H9 (cell line): ENCODE measurements around the gene SYNPO2. TPM values are rescaled to one million over a fixed set of nuclear protein-coding genes. Genes with fewer than 3 reads are reported as not detected.

ENCODE experiments used
- DNase-seq: peaks from one replicate; pipeline ENCODE4 v3.0.0-alpha.2; 2017
- H2AFZ ChIP-seq: one replicate; pipeline ENCODE4 v1.6.1; 2013; ENCODE audit warnings: mild to moderate bottlenecking, low read length, control low read depth, moderate library complexity
- H2AK5ac ChIP-seq: 2 replicates; pipeline ENCODE4 v1.6.1; 2013; ENCODE audit warnings: low read length, control low read depth, mixed read lengths; ENCODE audit not compliant: insufficient read length
- H2BK120ac ChIP-seq: one replicate; pipeline ENCODE4 v1.6.1; 2013; ENCODE audit warnings: low read depth, mild to moderate bottlenecking, low read length, control low read depth, inconsistent platforms; ENCODE audit not compliant: poor library complexity, severe bottlenecking
- H2BK12ac ChIP-seq: 2 replicates; pipeline ENCODE4 v1.6.1; 2013; ENCODE audit warnings: low read length, control low read depth, mixed read lengths, low read depth; ENCODE audit not compliant: insufficient read length
- H2BK15ac ChIP-seq: 2 replicates; pipeline ENCODE4 v1.6.1; 2013; ENCODE audit warnings: low read depth, low read length, control low read depth
- H2BK20ac ChIP-seq: one replicate; pipeline ENCODE4 v1.6.1; 2013; ENCODE audit warnings: low read depth, mild to moderate bottlenecking, low read length, control low read depth, inconsistent platforms; ENCODE audit not compliant: poor library complexity, severe bottlenecking
- H2BK5ac ChIP-seq: 2 replicates; pipeline ENCODE4 v1.6.1; 2013; ENCODE audit warnings: low read length, control low read depth, mixed read lengths; ENCODE audit not compliant: insufficient read length
- H3K14ac ChIP-seq: 2 replicates; pipeline ENCODE4 v1.6.1; 2013; ENCODE audit warnings: low read length, control low read depth; ENCODE audit not compliant: insufficient read depth
- H3K18ac ChIP-seq: 2 replicates; pipeline ENCODE4 v1.6.1; 2013; ENCODE audit warnings: low read depth, mild to moderate bottlenecking, mixed read lengths, low read length, control low read depth; ENCODE audit not compliant: insufficient read length
- H3K23ac ChIP-seq: 2 replicates; pipeline ENCODE4 v1.6.1; 2013; ENCODE audit warnings: low read length, control low read depth, mixed read lengths, low read depth; ENCODE audit not compliant: insufficient read length
- H3K23me2 ChIP-seq: 2 replicates; pipeline ENCODE4 v1.6.1; 2013; ENCODE audit warnings: low read depth, mild to moderate bottlenecking, mixed read lengths, low read length, control low read depth; ENCODE audit not compliant: insufficient read length, poor library complexity, severe bottlenecking
- H3K27ac ChIP-seq: 2 replicates; pipeline ENCODE4 v1.5.1; 2013; ENCODE audit warnings: low read length, control low read depth, mixed read lengths, low read depth; ENCODE audit not compliant: insufficient read length
- H3K27me3 ChIP-seq: 2 replicates; pipeline ENCODE4 v1.6.1; 2013; ENCODE audit warnings: low read length, control low read depth, inconsistent platforms; ENCODE audit not compliant: insufficient read depth
- H3K4ac ChIP-seq: 2 replicates; pipeline ENCODE4 v1.6.1; 2013; ENCODE audit warnings: low read depth, mild to moderate bottlenecking, control low read depth, inconsistent platforms, low read length, moderate library complexity
- H3K4me1 ChIP-seq: 2 replicates; pipeline ENCODE4 v1.6.1; 2013; ENCODE audit warnings: low read length, control low read depth, inconsistent platforms; ENCODE audit not compliant: insufficient read depth
- H3K4me2 ChIP-seq: 2 replicates; pipeline ENCODE4 v1.6.1; 2013; ENCODE audit warnings: low read length, control low read depth, mixed read lengths; ENCODE audit not compliant: insufficient read length, insufficient read depth
- H3K56ac ChIP-seq: 2 replicates; pipeline ENCODE4 v1.6.1; 2013; ENCODE audit warnings: low read depth, mild to moderate bottlenecking, mixed read lengths, low read length, control low read depth; ENCODE audit not compliant: insufficient read length
- H3K79me1 ChIP-seq: 2 replicates; pipeline ENCODE4 v1.6.1; 2013; ENCODE audit warnings: low read depth, mild to moderate bottlenecking, moderate library complexity, low read length, control low read depth, inconsistent platforms; ENCODE audit not compliant: insufficient read depth, poor library complexity, severe bottlenecking
- H3K79me2 ChIP-seq: 2 replicates; pipeline ENCODE4 v1.6.1; 2013; ENCODE audit warnings: low read length, control low read depth, inconsistent platforms; ENCODE audit not compliant: insufficient read depth
- H3K9ac ChIP-seq: 2 replicates; pipeline ENCODE4 v1.6.1; 2013; ENCODE audit warnings: low read length, control low read depth, mixed read lengths; ENCODE audit not compliant: insufficient read length; ENCODE audit errors: extremely low read depth
- H3K9me3 ChIP-seq: one replicate; pipeline ENCODE4 v1.6.1; 2013; ENCODE audit warnings: low read depth, low read length, inconsistent platforms; ENCODE audit not compliant: control insufficient read depth
- H3T11ph ChIP-seq: one replicate; pipeline ENCODE4 v1.6.1; 2013; ENCODE audit warnings: mild to moderate bottlenecking, low read length, control low read depth, inconsistent platforms
- H4K20me1 ChIP-seq: one replicate; pipeline ENCODE4 v1.6.1; 2013; ENCODE audit not compliant: control insufficient read depth, insufficient read length, insufficient read depth
- H4K5ac ChIP-seq: 2 replicates; pipeline ENCODE4 v1.6.1; 2013; ENCODE audit warnings: low read depth, mild to moderate bottlenecking, mixed read lengths, low read length, control low read depth; ENCODE audit not compliant: insufficient read length
- H4K8ac ChIP-seq: replicated peaks from 2 replicates; pipeline ENCODE4 v1.6.1; 2013; ENCODE audit warnings: low read length, control low read depth, mixed read lengths, low read depth; ENCODE audit not compliant: insufficient read length
- H4K91ac ChIP-seq: 2 replicates; pipeline ENCODE4 v1.6.1; 2013; ENCODE audit warnings: low read depth, mild to moderate bottlenecking, moderate library complexity, mixed read lengths, low read length, control low read depth; ENCODE audit not compliant: insufficient read length
- H3K27ac Mint-ChIP-seq, 3 experiments: 2 replicates in 2 of 3; 3 replicates in 1 of 3; pipeline ENCODE4 v1.8.0; 2020 to 2021; ENCODE audit warnings: mixed read lengths in 3 of 3, mild to moderate bottlenecking in 1 of 3, moderate library complexity in 1 of 3
- H3K27me3 Mint-ChIP-seq: 2 replicates; pipeline ENCODE4 v1.8.0; 2021; ENCODE audit warnings: low read depth, mild to moderate bottlenecking, moderate library complexity, mixed read lengths
- H3K36me3 Mint-ChIP-seq, 3 experiments: 2 replicates in 2 of 3; 3 replicates in 1 of 3; pipeline ENCODE4 v1.8.0; 2020 to 2021; ENCODE audit warnings: low read depth in 3 of 3, mixed read lengths in 3 of 3; ENCODE audit not compliant: insufficient read depth in 1 of 3
- H3K4me1 Mint-ChIP-seq, 2 experiments: 2 replicates each; pipeline ENCODE4 v1.8.0; 2020; ENCODE audit warnings: mixed read lengths in 2 of 2
- H3K4me3 Mint-ChIP-seq, 2 experiments: 2 replicates in 1 of 2; 3 replicates in 1 of 2; pipeline ENCODE4 v1.8.0; 2020 to 2021; ENCODE audit warnings: mild to moderate bottlenecking in 2 of 2, mixed read lengths in 2 of 2, moderate library complexity in 1 of 2
- H3K9me3 Mint-ChIP-seq, 2 experiments: 2 replicates in 1 of 2; 3 replicates in 1 of 2; pipeline ENCODE4 v1.8.0; 2020; ENCODE audit warnings: mild to moderate bottlenecking in 2 of 2, mixed read lengths in 2 of 2, moderate library complexity in 1 of 2
- CTCF ChIP-seq: fragments of 200-600 bp; sonication (generic); conservative IDR thresholded peaks from 3 replicates; pipeline ENCODE4 v1.8.0; 2021; ENCODE audit warnings: antibody characterized with exemption, mild to moderate bottlenecking
- WGBS: extraction: QIAGEN DNeasy Blood & Tissue Kit; methylation state at CpG from one replicate; pipeline ENCODE4 v1.1.7; 2013; ENCODE audit warnings: missing lambda C conversion rate, low lambda C conversion rate, mixed read lengths; ENCODE audit not compliant: insufficient read length; ENCODE audit errors: extremely low coverage; 5-methylcytosine and 5-hydroxymethylcytosine counted together
- total RNA-seq: library from RNA; stranded (reverse); gene quantifications from 2 replicates; pipeline ENCODE4 v1.2.1, GENCODE V29; 2021

Gene SYNPO2
- total RNA-seq, 1 experiment from 2014 or later = 1.1 TPM

GRCh38 chr4:119032921-119033685 is 144.4 kb downstream of the SYNPO2 start:
- no peaks in the 10 kb centered on the region for H3K23me2 ChIP-seq
- H3K27me3 Mint-ChIP-seq = no peaks in the 10 kb centered on the region
- no CpG with 5 or more reads among the region's 6 CpGs for WGBS
- H2BK12ac ChIP-seq = no peak overlapping the region
- no peak overlapping the region for H2BK20ac ChIP-seq
- no peak overlapping the region for H3K27ac Mint-ChIP-seq
- H3T11ph ChIP-seq = no peak overlapping the region
- no peak overlapping the region for H3K27ac ChIP-seq
- no peak overlapping the region for H3K14ac ChIP-seq
- H3K56ac ChIP-seq = no peak overlapping the region
- no peak overlapping the region for H3K18ac ChIP-seq
- H4K5ac ChIP-seq = no peak overlapping the region
- H3K27me3 ChIP-seq = no peaks in the 10 kb centered on the region
- no peak overlapping the region for H3K9ac ChIP-seq
- no peak overlapping the region for H3K4ac ChIP-seq
- H4K20me1 ChIP-seq = no peaks in the 10 kb centered on the region
- no peaks in the 10 kb centered on the region for H3K79me1 ChIP-seq
- H3K36me3 Mint-ChIP-seq = peaks cover 5 to 15% (median 8%) of the 10 kb centered on the region in 3 experiments; a peak in 5 of 7 replicates
- peaks cover 10 to 20% of the 10 kb centered on the region in 2 experiments for H3K4me1 Mint-ChIP-seq
- no peak overlapping the region for H3K23ac ChIP-seq
- no peaks in the 10 kb centered on the region for H3K9me3 Mint-ChIP-seq
- H4K91ac ChIP-seq = no peak overlapping the region
- no peak overlapping the region for H2BK15ac ChIP-seq
- H3K79me2 ChIP-seq = no peaks in the 10 kb centered on the region
- H3K4me3 Mint-ChIP-seq = no peak overlapping the region
- H2BK5ac ChIP-seq = no peak overlapping the region
- H2AFZ ChIP-seq = no peak overlapping the region
- no peak overlapping the region for H3K4me2 ChIP-seq
- no peaks in the 10 kb centered on the region for H3K9me3 ChIP-seq
- peaks cover 8% of the 10 kb centered on the region; the same call in 1 of the 2 replicates for H3K4me1 ChIP-seq
- no peak overlapping the region for H2AK5ac ChIP-seq
- no peak for TF ChIP-seq CTCF
- no peak for DNase-seq
- no peak overlapping the region for H2BK120ac ChIP-seq
- H4K8ac ChIP-seq = no peak overlapping the region
